SK-N-SH (cell line): ENCODE results near the gene CMTM2. TPM values are rescaled to one million over a fixed set of nuclear protein-coding genes. Genes with fewer than 3 reads are reported as not detected.
"Not testable (repeated sequence)": the region's sequence is repeated elsewhere in the genome, so short reads cannot be mapped to it uniquely, and the experiment has no call there.

Source experiments
- CTCF ChIA-PET: fragments of 300-600, 350-600 bp; formaldehyde crosslinking; extraction: SDS; loops from one replicate; lab custom pipeline; 2021; lab: Yijun Ruan, JAX
- POLR2A ChIA-PET: fragments of 350-600 bp; sonication (Branson Sonifier 250); formaldehyde crosslinking; extraction: SDS; loops from one replicate; lab custom pipeline; 2020; ENCODE audit warnings: antibody characterized with exemption, inconsistent platforms; lab: Yijun Ruan, JAX
- DNase-seq: peaks from one replicate; pipeline ENCODE4 v3.0.0; 2012
- H2AFZ ChIP-seq: fragments of 200-600 bp; sonication (generic); 2 replicates; pipeline ENCODE4 v1.8.1; 2016; ENCODE audit warnings: antibody characterized with exemption, mild to moderate bottlenecking, low read depth
- H3F3A ChIP-seq: fragments of 200-600 bp; sonication (generic); replicated peaks from 2 replicates; pipeline ENCODE3; 2016; ENCODE audit warnings: antibody characterized with exemption, mild to moderate bottlenecking; ENCODE audit not compliant: insufficient read depth
- H3K27ac ChIP-seq, 2 experiments: fragments of 200-500 bp in 1 of 2; fragments of 200-600 bp in 1 of 2; sonication (Bioruptor generic) in 1 of 2; sonication (generic), shearing (Covaris generic) in 1 of 2; 2 replicates each; pipeline versions ENCODE4 v1.5.1 to v1.6.1; 2014 to 2016; ENCODE audit warnings: low read depth in 2 of 2, inconsistent platforms in 1 of 2, low read length in 1 of 2, mild to moderate bottlenecking in 1 of 2, mixed read lengths in 1 of 2
- H3K27me3 ChIP-seq: fragments of 200-600 bp; sonication (generic), shearing (Covaris generic); 2 replicates; pipeline ENCODE4 v1.6.1; 2016; ENCODE audit warnings: mixed run types; ENCODE audit not compliant: insufficient read depth
- H3K36me3 ChIP-seq, 2 experiments: fragments of 200-500 bp in 1 of 2; fragments of 200-600 bp in 1 of 2; sonication (Bioruptor generic) in 1 of 2; sonication (generic) in 1 of 2; replicated peaks in 1 of 2; 2 replicates each; pipeline versions ENCODE3 to v1.5.1; 2014 to 2016; ENCODE audit warnings: low read length in 1 of 2, mild to moderate bottlenecking in 1 of 2; ENCODE audit not compliant: insufficient read depth in 2 of 2, control insufficient read depth in 1 of 2
- H3K4me1 ChIP-seq, 2 experiments: fragments of 200-500 bp in 1 of 2; fragments of 200-600 bp in 1 of 2; sonication (Bioruptor generic) in 1 of 2; sonication (generic), shearing (Covaris generic) in 1 of 2; 2 replicates each; pipeline versions ENCODE4 v1.5.1 to v1.6.1; 2014 to 2016; ENCODE audit warnings: low read depth in 1 of 2, low read length in 1 of 2, mixed run types in 1 of 2; ENCODE audit not compliant: insufficient read depth in 2 of 2, control insufficient read depth in 1 of 2
- H3K4me2 ChIP-seq: fragments of 200-600 bp; sonication (generic), shearing (Covaris generic); 2 replicates; pipeline ENCODE4 v1.6.1; 2017; ENCODE audit warnings: mixed run types
- H3K4me3 ChIP-seq, 2 experiments: fragments of 200-500 bp in 1 of 2; fragments of 200-600 bp in 1 of 2; sonication (Bioruptor generic) in 1 of 2; sonication (generic), shearing (Covaris generic) in 1 of 2; 2 replicates each; pipeline versions ENCODE4 v1.5.1 to v1.8.1; 2014 to 2016; ENCODE audit warnings: low read depth in 2 of 2, inconsistent platforms in 1 of 2, low read length in 1 of 2, mild to moderate bottlenecking in 1 of 2, mixed read lengths in 1 of 2, moderate library complexity in 1 of 2
- H3K79me2 ChIP-seq: fragments of 200-600 bp; sonication (generic); 2 replicates; pipeline ENCODE4 v1.8.1; 2017; ENCODE audit warnings: mild to moderate bottlenecking; ENCODE audit not compliant: insufficient read depth
- H3K9ac ChIP-seq: fragments of 200-600 bp; sonication (generic); 2 replicates; pipeline ENCODE4 v1.6.1; 2017; ENCODE audit warnings: mixed run types
- H3K9me2 ChIP-seq: fragments of 200-600 bp; sonication (generic); 2 replicates; pipeline ENCODE4 v1.6.1; 2017; ENCODE audit warnings: mixed run types
- H3K9me3 ChIP-seq: fragments of 200-600 bp; sonication (generic); 2 replicates; pipeline ENCODE4 v1.6.1; 2017; ENCODE audit warnings: mixed run types, mild to moderate bottlenecking, moderate library complexity
- H4K20me1 ChIP-seq: fragments of 200-600 bp; sonication (generic); 2 replicates; pipeline ENCODE4 v1.6.1; 2017; ENCODE audit warnings: mild to moderate bottlenecking, mixed run types; ENCODE audit not compliant: insufficient read depth
- GABPA ChIP-seq: IDR thresholded peaks from 2 replicates; pipeline ENCODE4 v1.4.0; 2012; ENCODE audit warnings: low read depth, mild to moderate bottlenecking
- JUND ChIP-seq: IDR thresholded peaks from 2 replicates; pipeline ENCODE4 v1.4.0; 2012
- MXI1 ChIP-seq: IDR thresholded peaks from 2 replicates; pipeline ENCODE4 v1.6.1; 2012; ENCODE audit warnings: mild to moderate bottlenecking, low read depth, low read length, improper control_type of control experiment
- RAD21 ChIP-seq: IDR thresholded peaks from 2 replicates; pipeline ENCODE4 v1.6.1; 2012; ENCODE audit warnings: mild to moderate bottlenecking, low read length
- RXRA ChIP-seq: IDR thresholded peaks from 2 replicates; pipeline ENCODE4 v1.4.0; 2012; ENCODE audit warnings: low read depth, mild to moderate bottlenecking, borderline replicate concordance
- USF1 ChIP-seq: IDR thresholded peaks from 2 replicates; pipeline ENCODE4 v1.4.0; 2012; ENCODE audit warnings: low read depth, borderline replicate concordance
- WGBS: methylation state at CpG from one replicate; pipeline ENCODE4 v1.1.6; 2017; ENCODE audit warnings: low lambda C conversion rate; 5-methylcytosine and 5-hydroxymethylcytosine counted together
- polyA plus RNA-seq, 3 experiments: library from polyadenylated mRNA; depleted of rRNA; stranded (reverse); fragments of >200 nt; gene quantifications; 2 replicates each; pipeline ENCODE4 v1.2.3, GENCODE V29; 2012
- TF ChIP-seq, protein P1 (sequence below): IDR thresholded peaks from 2 replicates; pipeline ENCODE4; 2012

The CMTM2 gene
- polyA plus RNA-seq, 1 of the 3 experiments (the other 2 are of a cell fraction): not detected

GRCh38 chr16:66567270-66567669 lies 12.0 kb upstream of the CMTM2 start:
- H3K27ac ChIP-seq: 0 out of 4 replicates have a peak overlapping the region, but pooled peaks of 1 of the 2 experiments have one; percentile 24
- H3K36me3 ChIP-seq: peaks cover 30 to 40% of the 10 kb centered on the region in 2 experiments
- H2AFZ ChIP-seq, POLR2A ChIA-PET, DNase-seq, H3K79me2 ChIP-seq, H3K9ac ChIP-seq, H3K9me3 ChIP-seq, H3K4me2 ChIP-seq, CTCF ChIA-PET, H3K4me3 ChIP-seq, H3K27me3 ChIP-seq, H3K9me2 ChIP-seq: not testable (repeated sequence)
- H3F3A ChIP-seq: peaks cover 53% of the 10 kb centered on the region
- H3K4me1 ChIP-seq: peaks cover 0 to 23% of the 10 kb centered on the region in 2 experiments; a peak in 2 of 4 replicates
- WGBS: 98% methylated on average over 3 of the region's 3 CpGs
- peaks cover 11% of the 10 kb centered on the region; the same call in 1 of the 2 replicates for H4K20me1 ChIP-seq

GRCh38 chr16:66568355-66568754 lies 10.9 kb upstream of the CMTM2 start:
- Histone ChIP-seq H3K36me3 (peaks cover 29 to 39% of the 10 kb centered on the region in 2 experiments), H4K20me1 (peaks cover 11% of the 10 kb centered on the region; the same call in 1 of the 2 replicates), H3K9me2 (no peaks in the 10 kb centered on the region), H3K27ac (peak overlapping the region in 1 of 2 experiments; percentile 80; a peak in 2 of 4 replicates), H3K4me3 (no peak overlapping the region), H3K27me3 (no peaks in the 10 kb centered on the region), H3K4me1 (peaks cover 0 to 23% of the 10 kb centered on the region in 2 experiments; a peak in 2 of 4 replicates), H2AFZ (no peak overlapping the region), H3K9me3 (no peaks in the 10 kb centered on the region), H3K9ac (no peak overlapping the region), H3F3A (peaks cover 42% of the 10 kb centered on the region), H3K4me2 (no peak overlapping the region), H3K79me2 (peaks cover 4% of the 10 kb centered on the region; the same call in 1 of the 2 replicates)
- WGBS: 97% methylated on average over 2 of the region's 2 CpGs
- no peak for DNase-seq
- no peak for TF ChIP-seq MXI1
- TF ChIP-seq, protein P1, sequence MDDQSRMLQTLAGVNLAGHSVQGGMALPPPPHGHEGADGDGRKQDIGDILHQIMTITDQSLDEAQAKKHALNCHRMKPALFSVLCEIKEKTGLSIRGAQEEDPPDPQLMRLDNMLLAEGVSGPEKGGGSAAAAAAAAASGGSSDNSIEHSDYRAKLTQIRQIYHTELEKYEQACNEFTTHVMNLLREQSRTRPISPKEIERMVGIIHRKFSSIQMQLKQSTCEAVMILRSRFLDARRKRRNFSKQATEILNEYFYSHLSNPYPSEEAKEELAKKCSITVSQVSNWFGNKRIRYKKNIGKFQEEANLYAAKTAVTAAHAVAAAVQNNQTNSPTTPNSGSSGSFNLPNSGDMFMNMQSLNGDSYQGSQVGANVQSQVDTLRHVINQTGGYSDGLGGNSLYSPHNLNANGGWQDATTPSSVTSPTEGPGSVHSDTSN: no peak
- CTCF ChIA-PET: interaction anchor here (1.9 kb wide), 1 partner anchor 10 kb away, joined by 4 read pairs; no protein-coding TSS in a partner anchor
- POLR2A ChIA-PET: no interaction called here

GRCh38 chr16:66569131-66569530 lies 10.1 kb upstream of the CMTM2 start:
- WGBS: 93% methylated on average over 1 of the region's 1 CpG
- H3K36me3 ChIP-seq: peaks cover 26 to 32% of the 10 kb centered on the region in 2 experiments
- no peaks in the 10 kb centered on the region for H3K27me3 ChIP-seq
- H3K4me3 ChIP-seq: no peak overlapping the region
- POLR2A ChIA-PET: no interaction called here
- no peaks in the 10 kb centered on the region for H3K9me3 ChIP-seq
- 0 out of 2 replicates have a peak overlapping the region, but pooled peaks have one; percentile 2 for H3K9ac ChIP-seq
- no peak for DNase-seq
- peak overlapping the region; percentile 59; the same call in 1 of the 2 replicates for H3K4me2 ChIP-seq
- CTCF ChIA-PET: interaction anchor here (0.9 to 1.9 kb wide), 2 partner anchors 11 to 162 kb away, joined by 3 to 4 read pairs; no protein-coding TSS in a partner anchor
- H3K27ac ChIP-seq: peak overlapping the region in 1 of 2 experiments; percentile 80; a peak in 2 of 4 replicates
- peaks cover 4% of the 10 kb centered on the region; the same call in 1 of the 2 replicates for H3K79me2 ChIP-seq
- no peak overlapping the region for H2AFZ ChIP-seq
- TF ChIP-seq GABPA (no peak), RAD21 (no peak), JUND (no peak), USF1 (no peak), RXRA (no peak)
- peaks cover 11% of the 10 kb centered on the region; the same call in 1 of the 2 replicates for H4K20me1 ChIP-seq
- peaks cover 0 to 23% of the 10 kb centered on the region in 2 experiments; a peak in 2 of 4 replicates for H3K4me1 ChIP-seq
- peaks cover 34% of the 10 kb centered on the region for H3F3A ChIP-seq
- H3K9me2 ChIP-seq: no peaks in the 10 kb centered on the region
